Stimulated activated CD4-positive, alpha-beta T cell treated with anti-CD3 and anti-CD28 coated beads, Interleukin-4, amount 100 ng/mL, for 48 hours (primary cell): ENCODE results near the gene SPDYC.

Experiments
- DNase-seq, 2 donors: peaks; one replicate each; pipeline ENCODE4 v3.0.0-alpha.2; 2020; ENCODE audit warnings: low read depth in 2 of 2

The SPDYC gene, protein sequence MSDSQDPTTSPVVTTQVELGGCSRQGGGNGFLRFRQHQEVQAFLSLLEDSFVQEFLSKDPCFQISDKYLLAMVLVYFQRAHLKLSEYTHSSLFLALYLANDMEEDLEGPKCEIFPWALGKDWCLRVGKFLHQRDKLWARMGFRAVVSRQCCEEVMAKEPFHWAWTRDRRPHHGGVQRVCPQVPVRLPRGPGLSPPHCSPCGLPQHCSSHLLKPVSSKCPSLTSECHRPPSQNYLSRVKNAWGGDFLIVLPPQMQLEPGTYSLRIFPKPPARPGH

DNA sequence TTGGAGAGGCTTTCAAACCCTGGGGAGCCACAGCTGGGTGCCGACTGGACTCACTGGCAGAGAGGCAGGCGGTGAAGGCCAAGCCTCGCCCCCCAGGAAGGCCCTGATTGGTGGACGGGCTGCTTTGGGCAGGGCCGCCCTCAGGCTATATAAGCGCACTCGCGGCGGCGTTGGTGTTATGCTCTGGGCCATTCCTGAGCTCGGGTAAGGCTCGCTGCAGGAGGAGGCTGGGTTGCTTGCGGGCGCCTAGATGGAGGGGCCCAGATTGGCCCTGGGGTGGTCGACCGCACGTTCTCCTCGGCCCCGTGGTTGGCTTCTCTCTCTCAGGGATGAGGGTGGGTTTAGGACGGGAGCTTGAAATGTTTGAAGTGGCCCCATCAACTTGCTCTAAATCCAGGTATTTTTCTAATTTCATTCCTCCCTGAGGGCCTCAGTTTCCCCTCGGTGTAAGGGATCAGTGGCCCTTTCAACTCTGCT is at the start of gene SPDYC:
Gene SPDYC, plus strand, starts transcription at position 176 of the 477 bp plus-strand sequence. CDS start 1,125 bp downstream, outside the sequence.
- no peak for DNase-seq

DNA sequence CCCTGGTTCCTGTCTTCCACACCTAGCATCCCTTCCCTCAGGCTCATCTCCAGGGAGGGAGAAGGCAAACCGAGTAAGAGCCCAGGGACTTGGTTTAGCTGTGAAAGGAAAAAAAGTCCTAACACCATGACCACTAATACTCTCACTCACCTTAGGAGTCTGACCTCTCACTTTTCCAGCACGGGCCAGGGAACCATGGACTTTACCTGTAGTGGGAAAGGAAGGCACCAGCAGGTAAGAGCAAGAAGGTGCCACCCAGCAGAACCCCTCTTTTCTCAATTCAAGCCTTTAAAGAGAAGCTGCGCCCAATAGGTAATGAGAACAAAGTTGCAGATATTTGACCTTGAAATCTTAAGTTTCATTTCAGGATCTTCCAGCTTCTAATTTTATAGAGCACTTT is 49.2 kb upstream of the SPDYC start:
- DNase-seq: no peak

DNA sequence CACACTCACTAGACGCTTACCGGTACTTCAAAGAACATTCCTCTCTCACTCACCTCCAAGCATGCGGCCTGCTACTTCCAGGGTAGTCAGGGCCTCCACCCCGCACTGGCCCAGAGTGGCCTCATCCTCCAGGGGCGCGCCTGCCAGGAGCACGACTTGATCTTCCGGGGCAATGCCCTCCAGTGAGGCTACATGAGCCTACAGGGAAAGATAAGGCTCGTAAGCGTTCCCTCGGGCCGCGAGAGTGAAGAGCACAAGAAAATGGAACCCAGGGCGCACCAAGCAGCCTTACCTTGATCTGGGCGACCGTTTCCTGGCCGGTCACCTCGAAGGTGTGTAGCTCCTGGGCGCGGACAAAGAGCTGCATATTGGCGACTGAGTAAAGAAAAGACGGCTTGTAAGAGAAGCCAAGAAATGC is 48.6 kb upstream of the SPDYC start:
- no peak for DNase-seq

DNA sequence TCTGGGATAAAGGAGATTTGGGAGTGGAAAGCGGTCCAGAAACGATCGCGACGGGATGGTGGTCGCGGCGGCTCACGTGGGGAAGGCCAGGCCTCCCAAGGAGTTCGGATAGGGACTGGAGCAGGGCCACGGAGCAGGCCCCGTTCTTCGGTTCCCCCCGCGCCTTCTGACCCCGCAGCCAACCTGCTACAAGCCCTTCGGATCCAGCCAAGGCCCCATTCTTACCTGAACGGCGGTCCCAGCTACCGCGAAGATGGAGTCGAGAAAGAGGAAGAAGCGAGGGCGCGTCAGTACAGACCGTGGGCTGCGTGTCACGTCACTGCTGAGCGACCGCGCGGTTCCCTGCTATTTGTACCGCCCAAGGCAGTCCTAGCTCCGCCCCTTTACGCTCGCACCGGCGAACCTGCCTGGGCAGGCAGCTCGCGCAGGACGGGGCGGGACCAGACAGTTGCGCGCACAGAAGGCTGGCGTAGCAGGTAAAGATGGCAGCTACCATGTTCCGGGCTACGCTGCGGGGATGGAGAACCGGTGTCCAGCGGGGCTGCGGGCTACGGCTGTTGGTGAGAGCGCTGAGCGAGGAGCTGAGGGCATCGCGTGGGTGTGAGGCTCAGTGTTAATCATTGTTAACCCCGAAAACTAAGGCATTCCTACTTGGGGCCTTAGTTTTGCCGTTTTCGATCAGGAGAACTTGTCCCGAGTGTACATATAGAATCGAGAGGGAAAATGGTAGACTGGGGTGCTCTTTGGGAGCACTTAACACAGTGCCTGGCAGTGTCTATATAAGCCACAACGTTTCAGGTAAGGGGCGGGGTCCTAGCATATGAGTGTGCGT is 48.0 kb upstream of the SPDYC start, which contains the start of the genes FAU and MRPL49:
Gene FAU, minus strand, starts transcription at position 270 of the 832 bp plus-strand sequence. CDS start 321 bp downstream, outside the sequence.
Gene MRPL49, plus strand, starts transcription at position 457 of the 832 bp plus-strand sequence. Its CDS starts 26 bp downstream, at position 483.
- DNase-seq: peak; percentile 97 to 100

DNA sequence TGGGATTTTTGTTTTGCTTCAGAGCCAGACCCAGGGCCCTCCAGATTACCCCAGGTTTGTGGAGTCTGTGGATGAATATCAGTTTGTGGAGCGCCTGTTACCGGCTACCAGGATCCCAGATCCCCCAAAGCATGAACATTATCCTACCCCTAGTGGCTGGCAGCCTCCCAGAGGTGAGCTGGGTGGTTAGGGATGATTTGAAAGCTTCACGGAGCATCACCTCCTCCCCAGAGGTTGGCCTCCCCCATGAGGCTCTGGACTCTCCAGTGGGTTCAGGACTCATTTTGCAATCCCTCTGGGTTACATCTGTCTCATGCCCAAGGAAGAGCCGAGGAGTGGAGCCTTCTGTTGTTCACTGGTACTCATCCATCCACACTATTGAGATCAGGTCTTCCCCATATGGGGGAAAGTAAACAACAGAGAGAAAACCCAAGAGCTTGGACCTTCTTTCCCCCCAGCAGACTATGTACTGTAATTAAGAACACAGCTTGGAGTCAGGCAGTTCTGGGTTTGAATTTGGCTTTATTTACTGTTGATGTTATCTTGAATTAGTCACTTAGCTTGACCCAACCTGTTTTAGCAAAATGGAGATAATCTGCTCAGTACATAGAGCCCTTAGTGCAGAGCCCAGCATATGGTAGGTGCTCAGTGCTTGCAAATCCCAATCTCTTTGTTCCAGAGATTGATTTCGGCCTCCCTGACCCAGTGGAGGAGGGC is 45.4 kb upstream of the SPDYC start:
- DNase-seq: no peak

DNA sequence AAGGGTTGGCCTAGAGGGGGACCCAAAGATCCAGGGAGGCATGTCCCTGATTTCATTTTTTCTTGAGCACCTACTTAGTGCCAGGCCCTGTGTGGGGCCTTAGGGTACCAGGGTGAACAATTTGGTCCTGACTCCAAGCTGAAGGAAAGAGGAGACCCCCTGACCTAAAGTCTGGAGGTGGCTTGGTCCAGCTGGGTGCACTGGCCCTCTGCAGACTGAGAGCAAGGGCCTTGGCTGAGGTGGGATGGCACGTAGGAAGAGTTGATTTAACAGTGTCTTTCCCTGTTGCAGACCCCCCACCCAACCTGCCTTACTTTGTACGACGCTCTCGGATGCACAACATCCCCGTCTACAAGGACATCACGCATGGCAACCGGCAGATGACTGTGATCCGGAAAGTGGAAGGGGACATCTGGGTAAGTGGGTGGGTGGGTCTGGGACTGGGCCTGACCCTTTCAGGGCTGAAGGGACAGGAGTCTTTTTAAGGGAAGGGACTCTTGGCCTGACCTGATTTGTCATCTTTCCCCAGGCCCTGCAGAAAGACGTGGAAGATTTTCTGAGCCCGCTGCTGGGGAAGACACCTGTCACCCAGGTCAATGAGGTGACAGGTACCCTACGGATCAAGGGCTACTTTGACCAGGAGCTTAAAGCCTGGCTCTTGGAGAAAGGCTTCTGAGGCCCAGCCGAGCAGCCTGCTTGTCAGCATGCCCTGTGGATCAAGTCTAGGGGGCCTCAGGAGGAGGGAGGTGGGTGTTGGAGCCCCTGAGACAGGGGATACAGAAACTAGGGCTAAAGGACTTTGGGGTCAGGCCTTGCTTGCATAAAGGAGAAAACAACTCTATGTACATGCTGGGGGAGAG is 44.6 kb upstream of the SPDYC start:
- DNase-seq: no peak

DNA sequence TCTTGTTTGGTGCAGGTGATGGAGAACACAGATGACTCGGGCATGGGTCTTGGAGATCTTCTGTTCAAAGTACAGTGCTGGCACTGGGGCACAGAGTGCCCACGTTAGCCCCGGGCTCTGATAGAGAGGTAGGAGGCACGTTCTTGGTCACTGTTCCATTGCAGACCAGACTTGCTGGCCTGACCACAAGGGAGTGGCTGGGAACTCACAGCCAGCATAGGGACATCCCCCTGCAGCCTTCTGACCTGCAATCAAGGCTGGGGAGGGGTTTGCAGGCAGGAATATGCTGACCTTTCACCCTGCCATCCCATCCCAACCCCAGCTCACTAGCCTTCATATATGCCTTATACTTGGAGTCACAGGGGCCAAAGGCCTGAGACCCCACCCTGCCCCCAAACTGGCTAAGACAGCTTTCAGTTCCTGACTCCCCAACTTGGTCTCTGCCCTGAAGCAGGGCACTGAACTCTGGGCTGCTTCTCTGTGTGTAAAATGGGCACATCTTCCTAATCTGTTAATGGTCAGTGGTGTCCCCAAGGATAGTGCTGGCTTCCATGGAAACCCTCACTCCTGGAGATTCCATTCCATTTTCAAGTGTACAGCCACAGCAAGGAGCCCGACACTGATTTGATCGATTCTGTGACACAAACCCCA is 43.3 kb upstream of the SPDYC start:
- no peak for DNase-seq

DNA sequence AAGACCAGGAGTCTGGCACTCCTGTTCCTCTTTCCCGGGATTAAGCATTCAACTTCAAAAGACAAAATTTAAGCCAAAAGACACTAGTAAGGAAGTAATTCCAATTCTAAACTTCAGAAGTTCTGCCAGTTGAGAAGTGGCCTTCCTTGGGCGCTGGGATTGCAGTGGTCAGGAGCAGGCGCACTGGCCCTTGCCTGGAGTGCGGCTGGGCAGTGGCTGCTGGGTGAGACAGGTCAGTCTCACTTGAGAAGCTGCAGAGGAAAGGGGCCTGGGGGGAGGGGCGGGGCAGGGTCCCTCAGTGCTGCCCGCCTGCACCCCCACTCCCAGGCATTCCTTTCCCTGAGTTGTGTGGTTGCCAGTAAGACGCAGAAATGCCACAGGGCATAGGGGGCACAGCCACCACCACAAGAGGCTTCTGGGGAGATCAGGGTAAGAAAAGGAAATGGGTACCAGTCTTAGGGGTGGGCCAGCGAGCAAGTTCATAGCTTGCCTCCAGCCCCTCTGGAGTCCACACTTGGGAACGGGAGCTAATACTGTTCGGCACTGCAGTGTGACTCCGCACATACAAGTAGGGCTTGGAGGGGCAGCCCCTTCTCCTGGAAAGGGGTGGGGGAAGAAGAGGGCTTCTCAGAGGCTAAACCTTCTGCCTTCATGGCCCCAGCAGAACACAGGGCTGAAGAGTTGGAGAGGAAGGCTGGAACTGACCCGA is 42.4 kb upstream of the SPDYC start:
- no peak for DNase-seq

DNA sequence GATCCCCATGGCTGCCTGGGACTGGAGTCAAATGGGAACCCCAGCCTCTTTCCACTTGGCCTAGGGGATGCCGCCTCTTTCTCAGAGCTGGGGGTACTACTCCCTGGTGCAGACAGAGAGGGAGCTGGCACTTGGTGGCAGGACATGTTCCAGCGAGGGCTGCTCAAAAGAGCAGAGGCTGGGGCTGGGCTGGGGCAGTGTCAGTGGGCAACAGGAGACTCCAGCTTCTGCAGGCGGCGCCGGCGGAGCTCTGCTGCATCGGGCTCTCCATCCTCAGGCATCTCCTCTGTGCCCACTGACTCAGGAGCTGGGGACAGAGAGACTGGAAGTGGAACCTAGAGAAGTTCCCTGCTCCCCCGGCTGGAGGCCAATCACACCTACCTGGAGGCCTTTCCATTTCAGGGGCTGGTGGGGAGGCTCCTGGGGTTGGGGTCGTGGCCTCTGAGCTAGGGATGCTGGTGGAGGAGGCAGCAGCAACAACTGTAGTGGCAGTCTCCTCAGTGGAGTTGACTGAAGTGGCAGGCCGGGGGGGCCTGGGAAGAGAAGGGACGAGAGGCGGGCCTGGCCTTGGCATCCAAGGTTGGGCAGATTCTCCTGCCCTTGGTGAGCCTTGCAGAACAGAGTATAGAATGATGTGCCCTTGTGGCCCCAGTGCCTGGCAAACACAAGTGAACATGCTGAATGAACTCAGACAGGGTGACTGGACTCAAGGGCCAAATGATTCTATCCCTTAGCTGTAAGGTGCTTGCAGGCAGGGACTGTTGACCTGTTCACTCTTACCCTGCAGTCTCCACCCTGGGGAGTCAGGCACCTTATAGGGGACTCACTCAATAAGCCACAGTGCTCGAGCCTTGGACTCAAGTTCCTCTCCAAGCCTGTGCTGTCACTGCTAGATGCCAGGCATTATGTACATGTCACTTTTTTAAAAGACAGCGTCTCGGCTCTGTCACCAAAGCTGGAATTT is 41.6 kb upstream of the SPDYC start:
- no peak for DNase-seq

DNA sequence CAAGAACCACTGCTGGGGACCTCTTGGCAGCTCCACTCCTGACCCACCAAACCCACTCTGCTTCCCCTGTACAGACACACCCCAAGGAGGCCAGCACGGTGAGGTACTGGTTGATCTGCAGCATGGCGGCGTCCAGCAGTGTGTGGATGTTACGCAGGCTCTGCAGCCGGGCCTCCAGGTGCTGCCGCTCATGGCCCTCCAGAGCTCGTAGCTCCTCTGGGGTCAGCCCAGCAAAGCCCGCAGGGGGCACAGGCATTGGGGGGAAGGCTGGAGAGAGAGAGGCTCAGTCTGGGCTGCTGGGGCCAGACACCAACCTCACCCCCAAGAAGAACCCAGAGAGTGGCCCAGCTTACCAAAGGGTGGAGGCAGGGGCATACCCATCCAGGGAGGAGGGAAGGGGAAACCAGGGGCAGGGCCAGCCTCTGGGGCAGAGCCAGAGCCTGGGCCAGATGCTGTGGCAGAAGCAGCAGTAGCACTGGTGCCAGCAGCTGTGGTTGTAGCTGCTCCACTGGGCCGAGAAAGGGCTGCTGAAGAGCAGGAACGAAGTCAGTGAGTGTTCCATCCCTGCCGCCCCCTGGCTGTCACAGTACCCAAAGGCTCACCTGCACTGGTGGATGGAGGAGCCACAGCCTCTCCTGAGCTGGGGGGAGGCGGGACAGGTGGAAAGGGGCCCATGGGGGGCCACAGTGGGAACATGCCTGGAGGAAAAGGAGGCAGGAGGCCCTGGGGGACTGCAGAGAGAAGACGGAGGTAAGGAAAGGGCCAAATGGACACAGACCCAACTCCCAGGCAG is 40.2 kb upstream of the SPDYC start:
- DNase-seq: no peak

DNA sequence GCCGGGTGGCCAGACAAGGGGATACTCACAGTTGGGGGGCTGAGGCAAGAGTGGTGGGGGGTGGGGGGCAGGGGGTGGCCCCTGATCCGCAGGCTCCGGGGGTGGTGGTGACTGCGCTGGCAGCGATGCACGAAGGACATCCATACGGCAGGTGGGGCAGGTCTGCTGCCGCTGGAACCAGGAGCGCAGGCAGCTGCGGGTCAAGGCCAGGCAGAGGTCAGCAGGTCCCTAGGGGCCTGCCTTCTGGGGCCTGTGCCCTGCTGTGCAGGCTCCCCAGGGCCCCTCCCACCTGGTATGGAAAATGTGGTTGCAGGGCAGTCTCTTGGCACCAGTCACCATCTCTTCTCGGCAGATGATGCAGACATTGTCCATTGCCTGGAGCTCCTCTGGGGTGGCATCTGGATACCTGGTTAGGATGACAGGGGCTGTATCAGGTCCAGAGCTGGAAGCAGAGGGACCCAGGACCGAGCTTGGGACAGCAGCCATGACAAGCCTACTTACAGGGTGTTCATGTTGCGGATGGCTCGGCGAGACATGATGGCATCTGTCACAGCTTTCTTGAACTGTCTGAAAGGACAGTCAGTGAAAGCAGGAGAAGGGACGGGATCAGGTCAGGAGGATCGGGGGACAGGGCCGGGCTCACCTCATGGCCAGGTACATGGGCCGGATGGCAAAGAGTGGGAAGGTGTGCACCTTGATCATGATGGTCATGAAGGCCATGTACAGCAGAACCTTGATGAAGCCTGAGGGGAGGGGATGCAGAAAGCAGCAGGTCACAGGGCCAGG is 39.2 kb upstream of the SPDYC start:
- no peak for DNase-seq

DNA sequence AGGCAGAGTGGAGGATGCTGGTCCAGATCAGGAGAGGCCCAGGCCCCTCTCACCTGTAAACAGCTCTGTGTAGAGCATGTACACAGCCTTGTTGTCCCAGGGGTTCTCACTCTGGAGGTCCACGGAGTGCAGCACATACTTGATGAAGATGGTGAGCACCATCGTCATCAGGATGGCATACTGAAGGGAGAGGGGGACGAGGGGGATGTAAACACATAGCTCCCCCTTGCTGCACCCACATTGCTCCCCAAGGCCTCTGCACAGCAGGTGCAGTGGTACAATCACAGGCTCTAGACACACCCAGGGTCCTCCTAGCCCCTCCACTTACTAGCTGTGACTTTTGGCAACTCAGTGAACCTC is 38.6 kb upstream of the SPDYC start:
- no peak for DNase-seq

DNA sequence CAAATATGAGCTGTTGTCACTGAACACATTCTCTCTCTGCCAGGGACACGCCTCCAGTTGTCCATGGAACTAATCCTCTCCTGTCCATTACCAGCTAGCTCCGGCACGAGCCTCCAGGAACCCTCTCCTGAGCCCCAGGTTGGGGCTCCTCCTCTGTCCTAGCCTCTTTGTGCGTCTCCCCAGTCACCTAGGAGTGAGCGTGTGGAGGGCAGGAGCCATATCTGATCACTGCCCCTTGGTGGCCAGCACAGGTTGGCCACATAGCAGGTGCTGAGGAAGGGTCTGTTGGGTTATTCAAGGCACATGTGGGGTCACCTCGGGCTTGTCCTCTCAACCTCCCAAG is 38.2 kb upstream of the SPDYC start:
- DNase-seq: no peak

DNA sequence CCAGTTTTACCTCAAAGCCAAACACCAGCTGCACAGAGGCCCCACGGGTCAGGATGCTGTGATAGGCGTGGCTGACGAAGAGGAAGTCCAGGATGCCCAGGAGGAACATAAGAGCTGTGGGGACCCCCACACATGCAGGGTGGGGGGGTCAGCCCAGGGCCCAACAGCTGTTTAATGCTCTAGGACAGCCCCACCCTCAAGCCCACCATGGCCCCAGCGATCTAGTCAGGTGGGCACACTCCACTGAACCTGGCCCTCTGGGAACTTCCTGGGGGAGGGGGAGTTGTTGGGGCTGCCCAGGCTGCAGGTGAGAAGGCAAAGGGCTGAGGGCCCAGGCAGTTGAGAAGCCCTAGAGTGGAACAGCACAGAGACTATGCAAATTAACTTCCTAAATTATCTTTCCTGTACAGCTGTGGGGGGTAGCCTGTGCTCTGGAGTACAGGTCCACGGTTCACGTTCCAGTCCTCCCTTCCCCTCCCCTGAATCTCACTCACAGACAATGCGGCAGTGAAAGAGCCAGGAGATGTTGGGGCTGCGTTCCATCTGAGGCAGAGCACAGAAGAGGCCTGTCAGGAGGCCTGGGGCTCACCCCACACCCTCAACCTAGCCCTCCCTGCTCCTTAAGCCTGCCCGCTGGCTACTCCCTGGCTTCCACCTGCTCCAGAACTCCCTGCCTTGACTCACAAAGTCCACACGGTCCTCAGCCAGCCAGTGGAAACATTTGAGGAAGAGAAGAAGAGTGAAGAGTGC is 37.6 kb upstream of the SPDYC start:
- DNase-seq: no peak

DNA sequence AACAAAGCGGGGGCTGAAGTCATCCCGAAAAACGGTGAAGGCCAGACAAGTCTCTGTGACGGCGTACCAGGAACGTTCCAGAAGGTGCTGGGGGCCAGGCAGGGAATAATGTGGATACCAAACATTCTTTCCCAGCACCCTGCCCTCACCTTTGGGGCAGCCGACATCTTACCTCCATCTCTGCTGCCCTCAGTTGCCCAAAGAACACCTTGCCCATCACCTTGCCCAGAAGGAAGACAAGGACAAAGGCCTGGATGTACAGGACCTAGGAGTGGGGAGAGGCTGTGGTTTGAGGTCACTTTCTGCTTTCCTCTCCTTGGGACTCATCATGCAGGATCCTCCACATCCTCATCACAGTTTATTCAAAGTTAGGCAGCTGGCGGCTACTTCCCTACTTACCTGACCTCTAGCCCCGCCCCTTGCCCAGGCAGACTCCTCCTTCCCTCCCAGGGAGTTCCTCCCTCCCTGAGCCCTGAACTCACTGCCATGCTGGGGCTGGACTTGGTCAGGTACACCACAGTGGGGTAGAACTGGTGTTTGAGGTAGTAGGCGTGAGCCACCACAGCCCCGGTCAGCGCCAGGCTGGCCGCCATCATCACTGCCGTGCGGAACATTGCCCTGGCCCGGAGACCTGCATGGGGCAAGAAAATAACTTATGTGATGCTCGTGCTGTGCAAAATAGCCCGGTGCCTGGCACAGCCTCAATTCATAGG is 36.9 kb upstream of the SPDYC start:
- peak; percentile 57 to 67 for DNase-seq

DNA sequence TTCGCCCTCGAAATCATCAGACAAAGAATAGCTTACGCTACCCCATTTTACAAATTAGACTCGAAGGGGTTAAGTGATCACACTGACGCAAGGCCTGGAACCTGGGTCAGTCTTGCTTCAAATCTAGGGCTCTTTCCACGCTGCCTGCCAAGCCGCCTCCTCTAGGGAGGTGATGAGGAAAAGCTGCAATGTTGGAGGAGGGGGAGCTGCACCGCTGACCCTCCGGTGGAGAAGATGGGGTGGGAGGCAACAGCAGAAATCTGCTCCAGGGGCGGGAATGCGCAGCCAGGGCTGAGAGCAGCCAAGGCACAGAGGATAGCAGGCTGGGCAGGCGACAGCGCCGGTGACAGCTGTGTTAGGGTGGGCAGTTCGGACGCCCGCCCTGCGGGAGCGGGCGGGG is 36.3 kb upstream of the SPDYC start:
- DNase-seq: no peak
